ENCODE results near the gene BICRAL. TPM values are rescaled to one million over a fixed set of nuclear protein-coding genes. Genes with fewer than 3 reads are reported as not detected.

The BICRAL gene
- total and polyA plus RNA-seq, 2 of the 4 experiments (the other 2 are of a cell fraction), result 4.0 to 6.1 TPM

GRCh38 chr6:42786525-42786985 lies 4.7 kb downstream of the BICRAL start:
- intact Hi-C loops (cut with micrococcal nuclease), result no loop called here
- H3K56ac ChIP-seq (ENCODE audit: extremely low read depth, insufficient read depth, low read length), result no peak overlapping the region
- no peak overlapping the region for H3K18ac ChIP-seq (ENCODE audit: low read depth, low read length)
- peak overlapping the region; percentile 33; the same call in 1 of the 2 replicates for H3K4me2 ChIP-seq (ENCODE audit: low read depth, low read length)
- H3K9me1 ChIP-seq (ENCODE audit: insufficient read depth, low read length), result peaks cover 10% of the 10 kb centered on the region
- H3K9ac ChIP-seq (ENCODE audit: low read depth, low read length), result no peak overlapping the region
- no peak overlapping the region for H3K27ac ChIP-seq (ENCODE audit: insufficient read depth, low read length)
- H3K4me3 ChIP-seq (ENCODE audit: insufficient read depth, low read depth, low read length), result no peak overlapping the region
- no peak overlapping the region for H4K5ac ChIP-seq (ENCODE audit: low read depth, low read length)
- WGBS, 2 experiments (ENCODE audit: extremely low coverage in 2 of 2, insufficient read length in 1 of 2), result 100% methylated on average over 2 of the region's 3 CpGs; no CpG with 5 or more reads in 1 of the 2 experiments
- H3K9me3 ChIP-seq (ENCODE audit: control insufficient read depth, insufficient read depth, low read length), result no peaks in the 10 kb centered on the region
- no peak overlapping the region; a peak in 1 of 4 replicates for H4K8ac ChIP-seq (ENCODE audit: low read depth in 2 of 2, low read length in 2 of 2)
- no peak overlapping the region for H4K91ac ChIP-seq (ENCODE audit: insufficient read depth, low read depth, low read length)
- peak overlapping the region; percentile 1; the same call in 1 of the 2 replicates for H3K23ac ChIP-seq (ENCODE audit: low read depth, low read length)
- no peak overlapping the region for H2AFZ ChIP-seq (replicated peaks; ENCODE audit: low read length, poor library complexity)
- dilution Hi-C loops (cut with HindIII; ENCODE audit: low sequenced_read_pairs, unreplicated experiment), result no loop called here
- ChIA-PET POLR2A (ENCODE audit: unreplicated experiment) (no interaction called here), CTCF (interaction anchor here (0.6 kb wide), 1 partner anchor 66 kb away, joined by 3 read pairs; no protein-coding TSS in a partner anchor)
- H2BK20ac ChIP-seq (ENCODE audit: low read depth, low read length), result no peak overlapping the region
- H2AK5ac ChIP-seq (ENCODE audit: low read depth, low read length), result no peak overlapping the region
- peaks cover 13% of the 10 kb centered on the region for H3K4me1 ChIP-seq (ENCODE audit: control insufficient read depth, insufficient read depth, low read length)
- no peak overlapping the region for H2BK120ac ChIP-seq (ENCODE audit: low read depth, low read length)
- DNase-seq (no peak), ATAC-seq (ENCODE audit: low read depth) (no peak)
- no peaks in the 10 kb centered on the region for H3K27me3 ChIP-seq (ENCODE audit: control insufficient read depth, insufficient read depth, low read length)
- no peak overlapping the region for H2AK9ac ChIP-seq (replicated peaks; ENCODE audit: low read depth, low read length, poor library complexity)
- peaks cover 9% of the 10 kb centered on the region for H4K20me1 ChIP-seq (ENCODE audit: insufficient read depth, low read length)
- in situ Hi-C loops (cut with MboI; ENCODE audit: low sequenced_read_pairs), result no loop called here
- H3K36me3 ChIP-seq (ENCODE audit: control insufficient read depth, insufficient read depth, low read length), result peaks cover 3% of the 10 kb centered on the region; the same call in 1 of the 2 replicates
- H3K14ac ChIP-seq (replicated peaks; ENCODE audit: low read depth, low read length), result no peak overlapping the region
- no peak overlapping the region for H2BK5ac ChIP-seq (ENCODE audit: low read depth, low read length, poor library complexity, severe bottlenecking)
- peaks cover 25 to 73% of the 10 kb centered on the region in 2 experiments for H3K79me1 ChIP-seq (ENCODE audit: low read depth in 1 of 2, low read length in 2 of 2)
- no TSS peak for BruUV-seq (replicated peaks)
- no peak overlapping the region for H2BK15ac ChIP-seq (ENCODE audit: low read depth, low read length)
- no peak for TF ChIP-seq MXI1 (IDR thresholded peaks at IDR 0.05; ENCODE audit: borderline replicate concordance, low read depth, low read length)
- no peak for TF ChIP-seq FOS (IDR thresholded peaks at IDR 0.05; ENCODE audit: low read depth, low read length)
- TF ChIP-seq RCOR1 (IDR thresholded peaks at IDR 0.05; ENCODE audit: insufficient replicate concordance, low read length), result no peak
- no peak for TF ChIP-seq SMC3 (IDR thresholded peaks at IDR 0.05; ENCODE audit: low read depth, low read length)
- TF ChIP-seq, protein P1, sequence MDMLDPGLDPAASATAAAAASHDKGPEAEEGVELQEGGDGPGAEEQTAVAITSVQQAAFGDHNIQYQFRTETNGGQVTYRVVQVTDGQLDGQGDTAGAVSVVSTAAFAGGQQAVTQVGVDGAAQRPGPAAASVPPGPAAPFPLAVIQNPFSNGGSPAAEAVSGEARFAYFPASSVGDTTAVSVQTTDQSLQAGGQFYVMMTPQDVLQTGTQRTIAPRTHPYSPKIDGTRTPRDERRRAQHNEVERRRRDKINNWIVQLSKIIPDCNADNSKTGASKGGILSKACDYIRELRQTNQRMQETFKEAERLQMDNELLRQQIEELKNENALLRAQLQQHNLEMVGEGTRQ (IDR thresholded peaks at IDR 0.05; ENCODE audit: low read depth, low read length), result no peak
- H3K4ac ChIP-seq (ENCODE audit: low read depth, low read length), result no peak overlapping the region
